GM23338 (cell line): ENCODE results near the gene MBD6. TPM values are rescaled to one million over a fixed set of nuclear protein-coding genes. Genes with fewer than 3 reads are reported as not detected.

Experiments used
- ATAC-seq: fragments of 200-7000 bp; cut with Tn5 transposase; 3 replicates; pipeline ENCODE4 v1.9.1; 2020
- DNase-seq: peaks from one replicate; pipeline ENCODE4 v3.0.0-alpha.2; 2015; ENCODE audit warnings: low spot score
- H2AFZ ChIP-seq: fragments of 200-600 bp; sonication (generic); 2 replicates; pipeline ENCODE4 v1.8.0; 2016; ENCODE audit warnings: antibody characterized with exemption, mild to moderate bottlenecking, moderate library complexity
- H3F3A ChIP-seq: fragments of 200-600 bp; sonication (generic); replicated peaks from 2 replicates; pipeline ENCODE4 v1.8.0; 2017; ENCODE audit warnings: antibody characterized with exemption, mixed run types, low read depth
- H3K27ac ChIP-seq: fragments of 200-600 bp; sonication (generic); 2 replicates; pipeline ENCODE4 v1.6.1; 2016; ENCODE audit warnings: low read depth
- H3K27me3 ChIP-seq: fragments of 200-600 bp; sonication (generic); 2 replicates; pipeline ENCODE4 v1.8.0; 2016; ENCODE audit warnings: mild to moderate bottlenecking, mixed run types, moderate library complexity; ENCODE audit not compliant: insufficient read depth
- H3K36me3 ChIP-seq: fragments of 200-600 bp; sonication (generic); 2 replicates; pipeline ENCODE4 v1.8.0; 2016; ENCODE audit warnings: mild to moderate bottlenecking; ENCODE audit not compliant: insufficient read depth
- H3K4me1 ChIP-seq: fragments of 200-600 bp; sonication (generic); 2 replicates; pipeline ENCODE4 v1.8.0; 2016; ENCODE audit warnings: mild to moderate bottlenecking, moderate library complexity; ENCODE audit not compliant: insufficient read depth
- H3K4me2 ChIP-seq: fragments of 200-600 bp; sonication (generic); 2 replicates; pipeline ENCODE4 v1.7.1; 2017; ENCODE audit warnings: mixed run types
- H3K4me3 ChIP-seq: fragments of 200-600 bp; sonication (generic); 2 replicates; pipeline ENCODE4 v1.6.1; 2016; ENCODE audit warnings: mixed run types
- H3K79me2 ChIP-seq: fragments of 200-600 bp; sonication (generic); replicated peaks from 2 replicates; pipeline ENCODE4 v1.8.0; 2017; ENCODE audit warnings: mild to moderate bottlenecking; ENCODE audit not compliant: insufficient read depth
- H3K9me2 ChIP-seq: fragments of 200-600 bp; sonication (generic); 2 replicates; pipeline ENCODE4 v1.8.0; 2017; ENCODE audit not compliant: insufficient read depth
- H4K20me1 ChIP-seq: fragments of 200-600 bp; sonication (generic); replicated peaks from 2 replicates; pipeline ENCODE4 v1.8.0; 2017; ENCODE audit warnings: mild to moderate bottlenecking; ENCODE audit not compliant: insufficient read depth
- H3K27ac Mint-ChIP-seq: 2 replicates; pipeline ENCODE4 v1.8.0; 2020; ENCODE audit warnings: inconsistent platforms, mild to moderate bottlenecking, moderate library complexity, mixed read lengths
- H3K27me3 Mint-ChIP-seq: 3 replicates; pipeline ENCODE4 v1.8.0; 2022; ENCODE audit warnings: low read depth, mild to moderate bottlenecking, moderate library complexity, mixed read lengths, inconsistent platforms; ENCODE audit not compliant: insufficient read depth, poor library complexity
- H3K36me3 Mint-ChIP-seq: 3 replicates; pipeline ENCODE4 v1.8.0; 2021; ENCODE audit warnings: low read depth, mild to moderate bottlenecking, inconsistent platforms, moderate library complexity, mixed read lengths
- H3K4me1 Mint-ChIP-seq: 3 replicates; pipeline ENCODE4 v1.8.0; 2020; ENCODE audit warnings: mild to moderate bottlenecking, inconsistent platforms, mixed read lengths
- H3K4me3 Mint-ChIP-seq: 3 replicates; pipeline ENCODE4 v1.8.0; 2021; ENCODE audit warnings: moderate library complexity, mild to moderate bottlenecking, inconsistent platforms, mixed read lengths
- H3K9me3 Mint-ChIP-seq: 3 replicates; pipeline ENCODE4 v1.8.0; 2020; ENCODE audit warnings: moderate library complexity, mild to moderate bottlenecking, inconsistent platforms, mixed read lengths
- CREB1 ChIP-seq: fragments of 250-450 bp; sonication (Bioruptor Pico); IDR thresholded peaks from 2 replicates; pipeline ENCODE4 v1.5.0; 2020; ENCODE audit warnings: low read depth, mild to moderate bottlenecking, moderate library complexity
- EZH2 ChIP-seq: fragments of 200-600 bp; sonication (generic); IDR thresholded peaks from one replicate; pipeline ENCODE4 v1.8.0; 2017; ENCODE audit warnings: antibody characterized with exemption, mild to moderate bottlenecking, low read depth; ENCODE audit not compliant: unreplicated experiment
- STAT1 ChIP-seq: IDR thresholded peaks from one replicate; pipeline ENCODE4 v1.6.1; 2016; ENCODE audit warnings: antibody characterized with exemption; ENCODE audit not compliant: unreplicated experiment
- ZNF114 ChIP-seq: fragments of 250-450 bp; sonication (Bioruptor Pico); IDR thresholded peaks from 2 replicates; pipeline ENCODE4 v1.5.0; 2020; ENCODE audit warnings: mild to moderate bottlenecking, moderate library complexity
- ZNF331 ChIP-seq: fragments of 250-450 bp; sonication (Bioruptor Pico); IDR thresholded peaks from 2 replicates; pipeline ENCODE4 v1.5.0; 2020; ENCODE audit warnings: low read depth, mild to moderate bottlenecking, moderate library complexity
- polyA plus RNA-seq: library from polyadenylated mRNA; unstranded; fragments of >200 nt; fragmentation: Nextera tagmentation; extraction: Ambion mirVana; gene quantifications from 2 replicates; pipeline ENCODE4 v1.2.1, GENCODE V29; 2016
- total RNA-seq: library from RNA; depleted of rRNA; stranded (reverse); fragments of >200 nt; shearing (Covaris generic); gene quantifications from 2 replicates; pipeline ENCODE4 v1.2.3, GENCODE V29; 2014
- TF ChIP-seq, protein P1 (sequence below): IDR thresholded peaks from one replicate; pipeline ENCODE4 v1.6.1; 2018; ENCODE audit warnings: antibody characterized with exemption; ENCODE audit not compliant: unreplicated experiment
- TF ChIP-seq, protein P2 (sequence below), 2 experiments: fragments of 200-600 bp in 1 of 2; sonication (generic) in 1 of 2; conservative IDR thresholded peaks; 2 replicates each; pipeline versions ENCODE4 v1.5.1 to v1.6.1; 2016 to 2017; ENCODE audit warnings: antibody characterized with exemption in 2 of 2, low read depth in 2 of 2, mild to moderate bottlenecking in 2 of 2, moderate library complexity in 1 of 2
- TF ChIP-seq, protein P3 (sequence below): fragments of 250-450 bp; sonication (Bioruptor Pico); IDR thresholded peaks from 2 replicates; pipeline ENCODE4 v1.5.0; 2020; ENCODE audit warnings: mild to moderate bottlenecking, moderate library complexity
- TF ChIP-seq, protein P4 (sequence below): IDR thresholded peaks from 2 replicates; pipeline ENCODE4 v1.6.1; 2016; ENCODE audit warnings: antibody characterized with exemption

MBD6 gene
- total and polyA plus RNA-seq, 2 experiments from 2014 or later: 12.5 to 17.1 TPM

DNA sequence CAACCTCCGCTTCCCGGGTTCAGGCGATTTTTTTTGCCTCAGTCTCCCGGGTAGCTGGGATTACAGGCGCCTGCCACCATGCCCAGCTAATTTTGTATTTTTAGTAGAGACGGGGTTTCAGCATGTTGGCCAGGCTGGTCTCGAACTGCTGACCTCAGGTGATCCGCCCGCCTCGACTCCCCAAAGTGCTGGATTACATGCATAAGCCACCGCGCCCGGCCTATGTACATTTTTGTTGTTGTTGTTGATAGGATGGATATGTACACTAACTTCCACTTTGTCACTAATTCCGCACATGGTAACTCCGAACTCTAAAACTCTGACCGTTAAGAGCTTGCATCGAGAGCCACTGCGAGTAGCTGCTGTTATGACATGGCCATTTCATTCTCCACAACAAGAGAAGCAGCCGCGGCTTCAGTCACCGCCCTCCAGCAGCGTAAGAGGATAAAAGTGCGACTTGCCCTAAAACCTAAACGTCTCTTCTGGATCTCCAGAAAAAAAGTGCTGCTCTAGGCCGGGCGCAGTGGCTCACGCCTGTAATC lies 35.5 kb upstream of the MBD6 start:
- Histone ChIP-seq H3K27ac (no peak overlapping the region; the same call in 1 of the 2 replicates), H2AFZ (no peak overlapping the region), H3K9me2 (no peaks in the 10 kb centered on the region), H3K27me3 (no peaks in the 10 kb centered on the region), H3K4me3 (no peak overlapping the region), H3K4me1 (no peaks in the 10 kb centered on the region; the same call in 1 of the 2 replicates), H3K4me2 (no peak overlapping the region), H3K79me2 (peaks cover 30% of the 10 kb centered on the region), H4K20me1 (peaks cover 34% of the 10 kb centered on the region), H3F3A (peaks cover 34% of the 10 kb centered on the region), H3K36me3 (peaks cover 34% of the 10 kb centered on the region)
- peaks cover 17% of the 10 kb centered on the region for H3K4me1 Mint-ChIP-seq
- H3K27me3 Mint-ChIP-seq: peaks cover 15% of the 10 kb centered on the region
- H3K27ac Mint-ChIP-seq: no peak overlapping the region; the same call in 1 of the 2 replicates
- H3K36me3 Mint-ChIP-seq: peaks cover 44% of the 10 kb centered on the region
- peak overlapping the region; percentile 88 for H3K4me3 Mint-ChIP-seq
- no peak for ATAC-seq
- no peak for TF ChIP-seq CREB1
- TF ChIP-seq EZH2: no peak
- TF ChIP-seq, protein P1, sequence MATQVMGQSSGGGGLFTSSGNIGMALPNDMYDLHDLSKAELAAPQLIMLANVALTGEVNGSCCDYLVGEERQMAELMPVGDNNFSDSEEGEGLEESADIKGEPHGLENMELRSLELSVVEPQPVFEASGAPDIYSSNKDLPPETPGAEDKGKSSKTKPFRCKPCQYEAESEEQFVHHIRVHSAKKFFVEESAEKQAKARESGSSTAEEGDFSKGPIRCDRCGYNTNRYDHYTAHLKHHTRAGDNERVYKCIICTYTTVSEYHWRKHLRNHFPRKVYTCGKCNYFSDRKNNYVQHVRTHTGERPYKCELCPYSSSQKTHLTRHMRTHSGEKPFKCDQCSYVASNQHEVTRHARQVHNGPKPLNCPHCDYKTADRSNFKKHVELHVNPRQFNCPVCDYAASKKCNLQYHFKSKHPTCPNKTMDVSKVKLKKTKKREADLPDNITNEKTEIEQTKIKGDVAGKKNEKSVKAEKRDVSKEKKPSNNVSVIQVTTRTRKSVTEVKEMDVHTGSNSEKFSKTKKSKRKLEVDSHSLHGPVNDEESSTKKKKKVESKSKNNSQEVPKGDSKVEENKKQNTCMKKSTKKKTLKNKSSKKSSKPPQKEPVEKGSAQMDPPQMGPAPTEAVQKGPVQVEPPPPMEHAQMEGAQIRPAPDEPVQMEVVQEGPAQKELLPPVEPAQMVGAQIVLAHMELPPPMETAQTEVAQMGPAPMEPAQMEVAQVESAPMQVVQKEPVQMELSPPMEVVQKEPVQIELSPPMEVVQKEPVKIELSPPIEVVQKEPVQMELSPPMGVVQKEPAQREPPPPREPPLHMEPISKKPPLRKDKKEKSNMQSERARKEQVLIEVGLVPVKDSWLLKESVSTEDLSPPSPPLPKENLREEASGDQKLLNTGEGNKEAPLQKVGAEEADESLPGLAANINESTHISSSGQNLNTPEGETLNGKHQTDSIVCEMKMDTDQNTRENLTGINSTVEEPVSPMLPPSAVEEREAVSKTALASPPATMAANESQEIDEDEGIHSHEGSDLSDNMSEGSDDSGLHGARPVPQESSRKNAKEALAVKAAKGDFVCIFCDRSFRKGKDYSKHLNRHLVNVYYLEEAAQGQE: no peak
- TF ChIP-seq ZNF331: no peak
- TF ChIP-seq STAT1: no peak
- TF ChIP-seq, protein P2, sequence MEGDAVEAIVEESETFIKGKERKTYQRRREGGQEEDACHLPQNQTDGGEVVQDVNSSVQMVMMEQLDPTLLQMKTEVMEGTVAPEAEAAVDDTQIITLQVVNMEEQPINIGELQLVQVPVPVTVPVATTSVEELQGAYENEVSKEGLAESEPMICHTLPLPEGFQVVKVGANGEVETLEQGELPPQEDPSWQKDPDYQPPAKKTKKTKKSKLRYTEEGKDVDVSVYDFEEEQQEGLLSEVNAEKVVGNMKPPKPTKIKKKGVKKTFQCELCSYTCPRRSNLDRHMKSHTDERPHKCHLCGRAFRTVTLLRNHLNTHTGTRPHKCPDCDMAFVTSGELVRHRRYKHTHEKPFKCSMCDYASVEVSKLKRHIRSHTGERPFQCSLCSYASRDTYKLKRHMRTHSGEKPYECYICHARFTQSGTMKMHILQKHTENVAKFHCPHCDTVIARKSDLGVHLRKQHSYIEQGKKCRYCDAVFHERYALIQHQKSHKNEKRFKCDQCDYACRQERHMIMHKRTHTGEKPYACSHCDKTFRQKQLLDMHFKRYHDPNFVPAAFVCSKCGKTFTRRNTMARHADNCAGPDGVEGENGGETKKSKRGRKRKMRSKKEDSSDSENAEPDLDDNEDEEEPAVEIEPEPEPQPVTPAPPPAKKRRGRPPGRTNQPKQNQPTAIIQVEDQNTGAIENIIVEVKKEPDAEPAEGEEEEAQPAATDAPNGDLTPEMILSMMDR (conservative IDR thresholded peaks at IDR 0.05; ENCODE audit: low read depth in 2 of 2): no peak
- TF ChIP-seq, protein P3, sequence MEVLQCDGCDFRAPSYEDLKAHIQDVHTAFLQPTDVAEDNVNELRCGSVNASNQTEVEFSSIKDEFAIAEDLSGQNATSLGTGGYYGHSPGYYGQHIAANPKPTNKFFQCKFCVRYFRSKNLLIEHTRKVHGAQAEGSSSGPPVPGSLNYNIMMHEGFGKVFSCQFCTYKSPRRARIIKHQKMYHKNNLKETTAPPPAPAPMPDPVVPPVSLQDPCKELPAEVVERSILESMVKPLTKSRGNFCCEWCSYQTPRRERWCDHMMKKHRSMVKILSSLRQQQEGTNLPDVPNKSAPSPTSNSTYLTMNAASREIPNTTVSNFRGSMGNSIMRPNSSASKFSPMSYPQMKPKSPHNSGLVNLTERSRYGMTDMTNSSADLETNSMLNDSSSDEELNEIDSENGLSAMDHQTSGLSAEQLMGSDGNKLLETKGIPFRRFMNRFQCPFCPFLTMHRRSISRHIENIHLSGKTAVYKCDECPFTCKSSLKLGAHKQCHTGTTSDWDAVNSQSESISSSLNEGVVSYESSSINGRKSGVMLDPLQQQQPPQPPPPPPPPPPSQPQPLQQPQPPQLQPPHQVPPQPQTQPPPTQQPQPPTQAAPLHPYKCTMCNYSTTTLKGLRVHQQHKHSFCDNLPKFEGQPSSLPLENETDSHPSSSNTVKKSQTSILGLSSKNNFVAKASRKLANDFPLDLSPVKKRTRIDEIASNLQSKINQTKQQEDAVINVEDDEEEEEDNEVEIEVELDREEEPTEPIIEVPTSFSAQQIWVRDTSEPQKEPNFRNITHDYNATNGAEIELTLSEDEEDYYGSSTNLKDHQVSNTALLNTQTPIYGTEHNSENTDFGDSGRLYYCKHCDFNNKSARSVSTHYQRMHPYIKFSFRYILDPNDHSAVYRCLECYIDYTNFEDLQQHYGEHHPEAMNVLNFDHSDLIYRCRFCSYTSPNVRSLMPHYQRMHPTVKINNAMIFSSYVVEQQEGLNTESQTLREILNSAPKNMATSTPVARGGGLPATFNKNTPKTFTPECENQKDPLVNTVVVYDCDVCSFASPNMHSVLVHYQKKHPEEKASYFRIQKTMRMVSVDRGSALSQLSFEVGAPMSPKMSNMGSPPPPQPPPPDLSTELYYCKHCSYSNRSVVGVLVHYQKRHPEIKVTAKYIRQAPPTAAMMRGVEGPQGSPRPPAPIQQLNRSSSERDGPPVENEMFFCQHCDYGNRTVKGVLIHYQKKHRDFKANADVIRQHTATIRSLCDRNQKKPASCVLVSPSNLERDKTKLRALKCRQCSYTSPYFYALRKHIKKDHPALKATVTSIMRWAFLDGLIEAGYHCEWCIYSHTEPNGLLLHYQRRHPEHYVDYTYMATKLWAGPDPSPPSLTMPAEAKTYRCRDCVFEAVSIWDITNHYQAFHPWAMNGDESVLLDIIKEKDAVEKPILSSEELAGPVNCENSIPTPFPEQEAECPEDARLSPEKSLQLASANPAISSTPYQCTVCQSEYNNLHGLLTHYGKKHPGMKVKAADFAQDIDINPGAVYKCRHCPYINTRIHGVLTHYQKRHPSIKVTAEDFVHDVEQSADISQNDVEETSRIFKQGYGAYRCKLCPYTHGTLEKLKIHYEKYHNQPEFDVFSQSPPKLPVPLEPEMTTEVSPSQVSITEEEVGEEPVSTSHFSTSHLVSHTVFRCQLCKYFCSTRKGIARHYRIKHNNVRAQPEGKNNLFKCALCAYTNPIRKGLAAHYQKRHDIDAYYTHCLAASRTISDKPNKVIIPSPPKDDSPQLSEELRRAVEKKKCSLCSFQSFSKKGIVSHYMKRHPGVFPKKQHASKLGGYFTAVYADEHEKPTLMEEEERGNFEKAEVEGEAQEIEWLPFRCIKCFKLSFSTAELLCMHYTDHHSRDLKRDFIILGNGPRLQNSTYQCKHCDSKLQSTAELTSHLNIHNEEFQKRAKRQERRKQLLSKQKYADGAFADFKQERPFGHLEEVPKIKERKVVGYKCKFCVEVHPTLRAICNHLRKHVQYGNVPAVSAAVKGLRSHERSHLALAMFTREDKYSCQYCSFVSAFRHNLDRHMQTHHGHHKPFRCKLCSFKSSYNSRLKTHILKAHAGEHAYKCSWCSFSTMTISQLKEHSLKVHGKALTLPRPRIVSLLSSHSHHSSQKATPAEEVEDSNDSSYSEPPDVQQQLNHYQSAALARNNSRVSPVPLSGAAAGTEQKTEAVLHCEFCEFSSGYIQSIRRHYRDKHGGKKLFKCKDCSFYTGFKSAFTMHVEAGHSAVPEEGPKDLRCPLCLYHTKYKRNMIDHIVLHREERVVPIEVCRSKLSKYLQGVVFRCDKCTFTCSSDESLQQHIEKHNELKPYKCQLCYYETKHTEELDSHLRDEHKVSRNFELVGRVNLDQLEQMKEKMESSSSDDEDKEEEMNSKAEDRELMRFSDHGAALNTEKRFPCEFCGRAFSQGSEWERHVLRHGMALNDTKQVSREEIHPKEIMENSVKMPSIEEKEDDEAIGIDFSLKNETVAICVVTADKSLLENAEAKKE (CRISPR knock-in tag): no peak
- no peak for TF ChIP-seq ZNF114 (CRISPR knock-in tag)
- TF ChIP-seq, protein P4, sequence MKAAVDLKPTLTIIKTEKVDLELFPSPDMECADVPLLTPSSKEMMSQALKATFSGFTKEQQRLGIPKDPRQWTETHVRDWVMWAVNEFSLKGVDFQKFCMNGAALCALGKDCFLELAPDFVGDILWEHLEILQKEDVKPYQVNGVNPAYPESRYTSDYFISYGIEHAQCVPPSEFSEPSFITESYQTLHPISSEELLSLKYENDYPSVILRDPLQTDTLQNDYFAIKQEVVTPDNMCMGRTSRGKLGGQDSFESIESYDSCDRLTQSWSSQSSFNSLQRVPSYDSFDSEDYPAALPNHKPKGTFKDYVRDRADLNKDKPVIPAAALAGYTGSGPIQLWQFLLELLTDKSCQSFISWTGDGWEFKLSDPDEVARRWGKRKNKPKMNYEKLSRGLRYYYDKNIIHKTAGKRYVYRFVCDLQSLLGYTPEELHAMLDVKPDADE: no peak
- H3K9me3 Mint-ChIP-seq: no peaks in the 10 kb centered on the region
- DNase-seq: peak; percentile 37
